ENCODE measurements around the gene SSH2.

DNA sequence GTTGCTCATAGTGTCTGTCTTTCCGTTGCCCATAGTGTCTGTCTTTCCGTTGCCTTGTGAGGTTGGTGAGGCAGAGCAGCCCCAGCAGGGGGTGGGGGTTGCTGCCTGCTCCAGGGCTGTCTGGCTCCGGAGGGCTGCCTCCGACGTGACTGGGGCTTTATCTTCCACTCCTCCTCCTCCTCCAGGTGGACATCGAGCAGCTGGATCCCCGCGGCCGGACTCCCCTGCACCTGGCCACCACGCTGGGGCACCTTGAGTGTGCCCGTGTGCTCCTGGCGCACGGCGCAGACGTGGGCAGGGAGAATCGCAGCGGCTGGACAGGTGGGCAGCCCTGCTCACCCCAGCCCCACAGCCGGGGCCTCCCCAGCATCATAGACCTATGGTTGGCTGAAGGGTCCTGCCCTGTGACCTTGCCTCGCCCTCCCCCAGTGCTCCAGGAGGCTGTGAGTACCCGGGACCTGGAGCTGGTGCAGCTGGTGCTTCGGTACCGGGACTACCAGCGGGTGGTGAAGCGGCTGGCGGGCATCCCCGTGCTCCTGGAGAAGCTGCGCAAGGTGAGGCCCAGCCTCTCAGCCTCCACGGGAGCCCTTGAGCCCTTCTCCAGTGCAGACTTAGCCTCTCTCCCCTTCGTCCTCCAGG is 322.4 kb downstream of the SSH2 start:
- TF ChIP-seq, protein P1, sequence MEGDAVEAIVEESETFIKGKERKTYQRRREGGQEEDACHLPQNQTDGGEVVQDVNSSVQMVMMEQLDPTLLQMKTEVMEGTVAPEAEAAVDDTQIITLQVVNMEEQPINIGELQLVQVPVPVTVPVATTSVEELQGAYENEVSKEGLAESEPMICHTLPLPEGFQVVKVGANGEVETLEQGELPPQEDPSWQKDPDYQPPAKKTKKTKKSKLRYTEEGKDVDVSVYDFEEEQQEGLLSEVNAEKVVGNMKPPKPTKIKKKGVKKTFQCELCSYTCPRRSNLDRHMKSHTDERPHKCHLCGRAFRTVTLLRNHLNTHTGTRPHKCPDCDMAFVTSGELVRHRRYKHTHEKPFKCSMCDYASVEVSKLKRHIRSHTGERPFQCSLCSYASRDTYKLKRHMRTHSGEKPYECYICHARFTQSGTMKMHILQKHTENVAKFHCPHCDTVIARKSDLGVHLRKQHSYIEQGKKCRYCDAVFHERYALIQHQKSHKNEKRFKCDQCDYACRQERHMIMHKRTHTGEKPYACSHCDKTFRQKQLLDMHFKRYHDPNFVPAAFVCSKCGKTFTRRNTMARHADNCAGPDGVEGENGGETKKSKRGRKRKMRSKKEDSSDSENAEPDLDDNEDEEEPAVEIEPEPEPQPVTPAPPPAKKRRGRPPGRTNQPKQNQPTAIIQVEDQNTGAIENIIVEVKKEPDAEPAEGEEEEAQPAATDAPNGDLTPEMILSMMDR (IDR thresholded peaks at IDR 0.05), result no peak
- no peak for TF ChIP-seq POLR2AphosphoS5 (IDR thresholded peaks at IDR 0.05)
